ENCODE results near the gene NTN5. TPM values are rescaled to one million over a fixed set of nuclear protein-coding genes. Genes with fewer than 3 reads are reported as not detected.

Gene NTN5
- total and polyA plus RNA-seq, 11 donors = 0.11 to 0.42 (median 0.16) TPM; not detected in 7

DNA sequence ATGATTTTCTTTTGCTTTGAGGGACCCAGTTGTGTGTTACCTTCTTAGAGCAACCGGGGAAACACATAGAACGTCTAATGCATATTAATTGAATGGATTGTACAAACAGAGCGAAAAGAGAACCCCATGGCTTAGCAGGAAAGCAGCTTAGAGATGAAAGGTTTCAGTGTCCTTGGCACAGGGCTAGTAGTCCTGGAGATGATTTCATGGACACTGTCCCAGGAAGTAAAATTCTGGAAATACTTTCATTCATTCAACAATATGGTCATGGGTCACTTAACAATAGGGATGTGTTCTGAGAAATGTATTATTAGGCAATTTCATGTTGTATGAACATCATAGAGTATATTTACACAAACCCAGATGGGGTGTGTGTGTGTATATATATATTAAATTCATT is 13.3 kb upstream of the NTN5 start:
- no peak for ATAC-seq
- H3K9me3 ChIP-seq = no peaks in the 10 kb centered on the region
- H3K27ac ChIP-seq = no peak overlapping the region
- no peaks in the 10 kb centered on the region for H3K27me3 ChIP-seq
- H3K36me3 ChIP-seq = no peaks in the 10 kb centered on the region
- DNase-seq = no peak
- TF ChIP-seq, protein P1, sequence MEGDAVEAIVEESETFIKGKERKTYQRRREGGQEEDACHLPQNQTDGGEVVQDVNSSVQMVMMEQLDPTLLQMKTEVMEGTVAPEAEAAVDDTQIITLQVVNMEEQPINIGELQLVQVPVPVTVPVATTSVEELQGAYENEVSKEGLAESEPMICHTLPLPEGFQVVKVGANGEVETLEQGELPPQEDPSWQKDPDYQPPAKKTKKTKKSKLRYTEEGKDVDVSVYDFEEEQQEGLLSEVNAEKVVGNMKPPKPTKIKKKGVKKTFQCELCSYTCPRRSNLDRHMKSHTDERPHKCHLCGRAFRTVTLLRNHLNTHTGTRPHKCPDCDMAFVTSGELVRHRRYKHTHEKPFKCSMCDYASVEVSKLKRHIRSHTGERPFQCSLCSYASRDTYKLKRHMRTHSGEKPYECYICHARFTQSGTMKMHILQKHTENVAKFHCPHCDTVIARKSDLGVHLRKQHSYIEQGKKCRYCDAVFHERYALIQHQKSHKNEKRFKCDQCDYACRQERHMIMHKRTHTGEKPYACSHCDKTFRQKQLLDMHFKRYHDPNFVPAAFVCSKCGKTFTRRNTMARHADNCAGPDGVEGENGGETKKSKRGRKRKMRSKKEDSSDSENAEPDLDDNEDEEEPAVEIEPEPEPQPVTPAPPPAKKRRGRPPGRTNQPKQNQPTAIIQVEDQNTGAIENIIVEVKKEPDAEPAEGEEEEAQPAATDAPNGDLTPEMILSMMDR (IDR thresholded peaks at IDR 0.05) = no peak
- no peak for TF ChIP-seq POLR2A (IDR thresholded peaks at IDR 0.05)
- WGBS, 4 donors = 78 to 95% (median 91%) methylated on average over 3 of the region's 3 CpGs
- intact Hi-C loops (cut with DNase I) = no loop called here
- no peaks in the 10 kb centered on the region for H3K4me1 ChIP-seq
- H3K4me3 ChIP-seq = no peak overlapping the region

DNA sequence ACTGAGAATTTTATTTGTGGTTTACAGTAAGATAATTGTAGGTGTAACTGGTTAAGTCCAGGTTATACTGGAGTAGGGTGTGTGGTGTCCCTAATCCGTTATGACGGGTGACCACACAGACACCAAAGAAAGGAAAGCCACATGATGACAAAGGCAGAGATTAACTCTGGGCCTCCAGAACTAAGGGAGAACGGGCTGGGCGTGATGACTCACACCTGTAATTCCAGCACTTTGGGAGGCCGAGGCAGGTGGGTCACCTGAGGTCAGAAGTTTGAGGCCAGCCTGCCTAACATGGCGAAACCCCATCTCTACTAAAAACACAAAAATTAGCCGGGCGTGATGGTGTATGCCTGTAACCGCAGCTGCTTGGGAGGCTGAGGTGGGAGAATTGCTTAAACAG is 12.8 kb upstream of the NTN5 start:
- no peak overlapping the region for H3K4me3 ChIP-seq
- no peak overlapping the region for H3K27ac ChIP-seq
- 93 to 99% (median 95%) methylated on average over 9 of the region's 9 CpGs for WGBS, 4 donors
- H3K4me1 ChIP-seq = no peaks in the 10 kb centered on the region
- TF ChIP-seq, protein P1 (IDR thresholded peaks at IDR 0.05) = no peak
- no peak for TF ChIP-seq POLR2A (IDR thresholded peaks at IDR 0.05)
- intact Hi-C loops (cut with DNase I) = no loop called here
- H3K9me3 ChIP-seq = no peaks in the 10 kb centered on the region
- DNase-seq (no peak), ATAC-seq (no peak)
- no peaks in the 10 kb centered on the region for H3K36me3 ChIP-seq
- H3K27me3 ChIP-seq = no peaks in the 10 kb centered on the region

DNA sequence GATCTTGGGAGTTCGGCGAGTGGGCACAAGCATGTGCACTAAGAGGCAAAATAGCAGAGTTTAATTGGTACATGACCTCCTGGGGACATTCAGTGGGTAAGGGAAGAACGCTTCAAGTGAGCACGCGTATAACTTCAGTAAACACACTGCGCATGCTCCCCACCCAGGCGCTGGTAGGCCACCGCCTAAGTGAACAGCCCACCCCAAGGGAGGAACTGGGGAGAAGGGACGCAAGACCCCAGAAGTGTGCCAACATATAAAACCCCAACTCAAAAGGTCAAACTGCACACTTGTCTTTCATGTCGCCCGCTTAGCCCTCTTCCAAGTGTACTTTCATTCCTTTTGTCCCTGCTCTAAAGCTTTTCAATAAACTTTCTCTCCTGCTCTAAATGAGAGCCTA is 10.5 kb upstream of the NTN5 start:
- H3K27ac ChIP-seq = no peak overlapping the region
- ATAC-seq (peak in 3 of 4 donors; percentile 71 to 78 (median 75)), DNase-seq (peak; percentile 42 to 85 (median 63))
- no peaks in the 10 kb centered on the region for H3K36me3 ChIP-seq
- H3K9me3 ChIP-seq = no peaks in the 10 kb centered on the region
- H3K4me1 ChIP-seq = no peaks in the 10 kb centered on the region
- no peaks in the 10 kb centered on the region for H3K27me3 ChIP-seq
- intact Hi-C loops (cut with DNase I) = no loop called here
- WGBS, 4 donors = 37 to 65% (median 55%) methylated on average over 11 of the region's 11 CpGs
- TF ChIP-seq, protein P1 (IDR thresholded peaks at IDR 0.05) = no peak
- TF ChIP-seq POLR2A (IDR thresholded peaks at IDR 0.05) = no peak
- H3K4me3 ChIP-seq = peak overlapping the region in 7 of 12 donors; percentile 7 to 34 (median 20)

DNA sequence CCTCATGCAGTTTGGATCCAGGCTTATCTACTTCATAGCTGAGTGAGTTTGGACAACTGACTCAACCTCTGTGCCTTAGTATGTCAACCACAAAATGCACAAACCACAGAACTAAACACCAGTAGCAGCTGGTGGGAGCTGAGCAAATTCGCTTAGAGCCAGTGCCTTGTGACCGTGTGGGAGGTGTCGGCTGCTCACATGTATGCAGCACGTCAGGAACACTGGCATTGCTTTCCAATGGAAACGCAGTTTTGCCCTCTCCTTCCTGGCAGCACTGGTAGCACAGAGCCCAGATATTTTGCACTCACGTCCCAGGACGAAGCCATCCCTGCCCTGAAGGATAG is 8.3 kb upstream of the NTN5 start:
- TF ChIP-seq, protein P1 (IDR thresholded peaks at IDR 0.05) = no peak
- no peak for TF ChIP-seq POLR2A (IDR thresholded peaks at IDR 0.05)
- no peak overlapping the region for H3K27ac ChIP-seq
- no peaks in the 10 kb centered on the region for H3K9me3 ChIP-seq
- no peaks in the 10 kb centered on the region for H3K36me3 ChIP-seq
- WGBS, 4 donors = 82 to 89% (median 86%) methylated on average over 6 to 7 of the region's 7 CpGs
- no peak overlapping the region for H3K4me3 ChIP-seq
- intact Hi-C loops (cut with DNase I) = no loop called here
- H3K27me3 ChIP-seq = no peaks in the 10 kb centered on the region
- no peaks in the 10 kb centered on the region for H3K4me1 ChIP-seq
- DNase-seq (no peak), ATAC-seq (no peak)

Measured in heart left ventricle (tissue), 16 donors.